DND-41 (cell line): Measurements from ENCODE around the gene B3GAT2.

Experiments used
- EZH2 ChIP-seq: IDR thresholded peaks from 3 replicates; pipeline ENCODE4 v1.6.1; 2012; ENCODE audit warnings: borderline replicate concordance, low read depth, mild to moderate bottlenecking, moderate library complexity, low read length, inconsistent platforms; ENCODE audit not compliant: severe bottlenecking
- TF ChIP-seq, protein P1 (sequence below): IDR thresholded peaks from 2 replicates; pipeline ENCODE4 v1.5.1; 2012; ENCODE audit warnings: borderline replicate concordance, low read length, moderate library complexity, mild to moderate bottlenecking; ENCODE audit not compliant: poor library complexity, severe bottlenecking; ENCODE audit errors: extremely low read depth

DNA sequence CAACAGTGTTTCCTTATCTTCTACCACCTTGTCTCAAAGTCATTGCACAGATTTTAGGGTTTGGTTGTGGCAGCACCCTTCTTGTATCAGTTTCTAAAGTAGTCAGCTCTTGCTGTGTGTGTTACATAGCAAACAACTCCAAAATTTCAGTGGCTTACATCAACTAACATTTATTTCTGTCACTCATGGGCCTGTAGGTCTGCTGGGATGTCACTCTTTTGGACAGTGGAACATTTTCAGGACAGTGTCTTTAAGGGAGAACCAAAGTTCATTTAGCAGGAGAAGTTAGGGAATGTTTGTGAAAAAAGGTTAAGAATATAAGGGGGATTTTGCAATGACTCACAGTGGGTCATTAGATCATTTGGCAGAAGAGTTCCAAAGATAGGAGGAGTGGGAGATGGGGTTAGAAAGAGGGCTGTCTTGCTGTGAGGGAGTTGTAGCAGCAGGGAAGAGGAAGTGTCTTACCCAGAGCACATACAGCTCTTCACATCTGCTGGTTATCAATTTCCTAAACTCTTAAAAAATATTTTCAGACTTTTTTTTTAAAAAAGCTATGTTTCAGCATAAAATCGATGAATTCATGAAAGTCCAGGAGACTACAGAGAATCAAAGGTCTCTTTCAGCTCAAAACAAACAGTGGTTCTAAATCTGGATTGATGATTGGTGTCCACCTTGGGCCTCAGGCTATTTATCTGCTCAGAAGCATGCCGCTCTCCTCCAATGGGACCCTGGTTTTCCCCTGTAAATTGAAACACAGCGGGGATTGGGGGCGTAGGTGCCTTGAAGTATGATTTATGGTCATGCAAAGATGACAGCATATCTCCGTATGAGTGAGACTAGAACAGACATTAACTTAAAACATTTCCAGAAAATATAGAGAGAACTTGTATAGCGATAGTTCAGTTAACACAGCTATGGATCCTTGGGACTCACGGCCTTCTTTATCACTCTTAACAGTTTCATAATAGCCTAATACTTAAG is 117.3 kb downstream of the B3GAT2 start:
- TF ChIP-seq, protein P1, sequence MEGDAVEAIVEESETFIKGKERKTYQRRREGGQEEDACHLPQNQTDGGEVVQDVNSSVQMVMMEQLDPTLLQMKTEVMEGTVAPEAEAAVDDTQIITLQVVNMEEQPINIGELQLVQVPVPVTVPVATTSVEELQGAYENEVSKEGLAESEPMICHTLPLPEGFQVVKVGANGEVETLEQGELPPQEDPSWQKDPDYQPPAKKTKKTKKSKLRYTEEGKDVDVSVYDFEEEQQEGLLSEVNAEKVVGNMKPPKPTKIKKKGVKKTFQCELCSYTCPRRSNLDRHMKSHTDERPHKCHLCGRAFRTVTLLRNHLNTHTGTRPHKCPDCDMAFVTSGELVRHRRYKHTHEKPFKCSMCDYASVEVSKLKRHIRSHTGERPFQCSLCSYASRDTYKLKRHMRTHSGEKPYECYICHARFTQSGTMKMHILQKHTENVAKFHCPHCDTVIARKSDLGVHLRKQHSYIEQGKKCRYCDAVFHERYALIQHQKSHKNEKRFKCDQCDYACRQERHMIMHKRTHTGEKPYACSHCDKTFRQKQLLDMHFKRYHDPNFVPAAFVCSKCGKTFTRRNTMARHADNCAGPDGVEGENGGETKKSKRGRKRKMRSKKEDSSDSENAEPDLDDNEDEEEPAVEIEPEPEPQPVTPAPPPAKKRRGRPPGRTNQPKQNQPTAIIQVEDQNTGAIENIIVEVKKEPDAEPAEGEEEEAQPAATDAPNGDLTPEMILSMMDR = no peak
- no peak for TF ChIP-seq EZH2
